HCT116 (cell line): ENCODE data around the gene CD82. TPM values are rescaled to one million over a fixed set of nuclear protein-coding genes. Genes with fewer than 3 reads are reported as not detected.

Experiments
- ATAC-seq: fragments of 200-7000 bp; cut with Tn5 transposase; 2 replicates; pipeline ENCODE4 v1.9.1; 2020; ENCODE audit warnings: mild to moderate bottlenecking, moderate library complexity
- BruUV-seq: library from RNA; stranded (reverse); fragments of 400-500 nt; replicated peaks from 2 replicates; lab custom pipeline; 2021; lab: Mats Ljungman, UMichigan
- CTCF ChIA-PET: fragments of 300-600 bp; sonication (Branson Sonifier 250); formaldehyde crosslinking; loops from one replicate; lab custom pipeline; 2021; ENCODE audit warnings: antibody characterized with exemption; lab: Charles Lee
- POLR2A ChIA-PET: fragments of 300-600, 350-600 bp; sonication (Branson Sonifier 250); formaldehyde crosslinking; loops from one replicate; lab custom pipeline; 2021; ENCODE audit warnings: antibody characterized with exemption; lab: Charles Lee
- RAD21 ChIA-PET, 2 experiments: fragments of 300-600 bp; sonication (Branson Sonifier 250); formaldehyde crosslinking; loops; one replicate each; lab custom pipeline; 2023; ENCODE audit warnings: low total read pairs in 2 of 2; ENCODE audit not compliant: uncharacterized antibody in 2 of 2, unreplicated experiment in 2 of 2, low non-redundant PET in 1 of 2; lab: Charles Lee
- DNase-seq: peaks from one replicate; pipeline ENCODE4 v3.0.0-alpha.2; 2010; ENCODE audit warnings: low read depth, low spot score
- H2AFZ ChIP-seq: fragments of 200-600 bp; shearing (Covaris generic), sonication (generic); 2 replicates; pipeline ENCODE4 v1.6.1; 2017; ENCODE audit warnings: low read depth, mixed run types, mixed read lengths, antibody characterized with exemption, low read length; ENCODE audit not compliant: poor library complexity, severe bottlenecking
- H3K27ac ChIP-seq: 2 replicates; pipeline ENCODE4 v1.5.1; 2012; ENCODE audit warnings: low read depth, low read length
- H3K27me3 ChIP-seq: fragments of 200-600 bp; sonication (generic); 2 replicates; pipeline ENCODE4 v1.6.1; 2016; ENCODE audit warnings: mixed run types, low read length, mixed read lengths; ENCODE audit not compliant: insufficient read depth
- H3K36me3 ChIP-seq, 2 experiments: fragments of 200-500 bp in 1 of 2; fragments of 200-600 bp in 1 of 2; sonication (Bioruptor generic) in 1 of 2; sonication (generic) in 1 of 2; 2 replicates each; pipeline versions ENCODE4 v1.5.1 to v1.6.1; 2014 to 2016; ENCODE audit warnings: low read length in 2 of 2, inconsistent platforms in 1 of 2, mixed read lengths in 1 of 2, mixed run types in 1 of 2; ENCODE audit not compliant: insufficient read depth in 2 of 2, control insufficient read depth in 1 of 2
- H3K4me1 ChIP-seq, 2 experiments: fragments of 200-600 bp in 1 of 2; sonication (generic) in 1 of 2; 2 replicates each; pipeline versions ENCODE4 v1.5.1 to v1.6.1; 2012 to 2017; ENCODE audit warnings: low read length in 2 of 2, inconsistent platforms in 1 of 2, mild to moderate bottlenecking in 1 of 2, mixed read lengths in 1 of 2, mixed run types in 1 of 2, moderate library complexity in 1 of 2; ENCODE audit not compliant: insufficient read depth in 2 of 2, control insufficient read depth in 1 of 2
- H3K4me2 ChIP-seq: fragments of 200-600 bp; sonication (generic); 2 replicates; pipeline ENCODE4 v1.6.1; 2017; ENCODE audit warnings: mixed run types, low read length, mixed read lengths
- H3K4me3 ChIP-seq, 2 experiments: fragments of 200-600 bp in 1 of 2; sonication (generic) in 1 of 2; replicated peaks in 1 of 2; 2 replicates each; pipeline ENCODE4 v1.5.1; 2011 to 2016; ENCODE audit warnings: low read length in 2 of 2, control low read depth in 1 of 2, low read depth in 1 of 2, mild to moderate bottlenecking in 1 of 2, mixed read lengths in 1 of 2, mixed run types in 1 of 2
- H3K79me2 ChIP-seq: fragments of 200-600 bp; sonication (generic); 2 replicates; pipeline ENCODE4 v1.6.1; 2017; ENCODE audit warnings: mild to moderate bottlenecking, mixed run types, low read length, moderate library complexity, mixed read lengths; ENCODE audit not compliant: insufficient read depth
- H3K9ac ChIP-seq: fragments of 200-600 bp; sonication (generic); 2 replicates; pipeline ENCODE4 v1.6.1; 2016; ENCODE audit warnings: low read length, mixed read lengths
- H3K9me2 ChIP-seq: fragments of 200-600 bp; sonication (generic), shearing (Covaris generic); 2 replicates; pipeline ENCODE4 v1.6.1; 2017; ENCODE audit warnings: mixed run types, mild to moderate bottlenecking, moderate library complexity; ENCODE audit not compliant: insufficient read depth
- H3K9me3 ChIP-seq, 2 experiments: fragments of 200-500 bp in 1 of 2; fragments of 200-600 bp in 1 of 2; sonication (Bioruptor generic) in 1 of 2; sonication (generic) in 1 of 2; 2 replicates each; pipeline ENCODE4 v1.6.1; 2014 to 2017; ENCODE audit warnings: low read length in 2 of 2, mixed read lengths in 2 of 2, inconsistent platforms in 1 of 2, low read depth in 1 of 2, mild to moderate bottlenecking in 1 of 2, mixed run types in 1 of 2, moderate library complexity in 1 of 2; ENCODE audit not compliant: control insufficient read depth in 1 of 2, insufficient read depth in 1 of 2
- H4K20me1 ChIP-seq: fragments of 200-600 bp; sonication (generic), shearing (Covaris generic); 2 replicates; pipeline ENCODE4 v1.6.1; 2017; ENCODE audit warnings: mixed run types, mild to moderate bottlenecking, moderate library complexity; ENCODE audit not compliant: insufficient read depth
- CBX3 ChIP-seq: IDR thresholded peaks from 2 replicates; pipeline ENCODE4 v1.6.1; 2012; ENCODE audit warnings: low read depth
- CEBPB ChIP-seq: IDR thresholded peaks from 2 replicates; pipeline ENCODE4 v1.6.1; 2012; ENCODE audit warnings: low read depth
- CTCF ChIP-seq, 3 experiments: fragments of 200-600 bp in 1 of 3; sonication (generic) in 1 of 3; IDR thresholded peaks in 2 of 3; conservative IDR thresholded peaks in 1 of 3; 2 replicates each; pipeline ENCODE4 v1.5.1; 2012 to 2017; ENCODE audit warnings: low read depth in 2 of 3, low read length in 2 of 3, antibody characterized with exemption in 1 of 3, borderline replicate concordance in 1 of 3, control low read depth in 1 of 3, mild to moderate bottlenecking in 1 of 3, mixed read lengths in 1 of 3, mixed run types in 1 of 3, moderate library complexity in 1 of 3; ENCODE audit not compliant: insufficient read depth in 1 of 3
- EGR1 ChIP-seq: IDR thresholded peaks from 2 replicates; pipeline ENCODE4 v1.6.1; 2012; ENCODE audit warnings: low read depth
- EZH2phosphoT487 ChIP-seq: fragments of 200-600 bp; IDR thresholded peaks from 2 replicates; pipeline ENCODE4 v1.6.1; 2018; ENCODE audit warnings: antibody characterized with exemption, borderline replicate concordance
- FOSL1 ChIP-seq: IDR thresholded peaks from 2 replicates; pipeline ENCODE4 v1.6.1; 2012; ENCODE audit warnings: low read depth
- JUND ChIP-seq: IDR thresholded peaks from 2 replicates; pipeline ENCODE4 v1.6.1; 2012
- POLR2A ChIP-seq: IDR thresholded peaks from 2 replicates; pipeline ENCODE4 v1.7.0; 2011; ENCODE audit warnings: borderline replicate concordance; ENCODE audit not compliant: insufficient read depth, insufficient read length; ENCODE audit errors: extremely low read depth
- POLR2AphosphoS5 ChIP-seq: IDR thresholded peaks from 2 replicates; pipeline ENCODE4 v1.6.1; 2011; ENCODE audit warnings: mild to moderate bottlenecking, low read depth, low read length, moderate library complexity
- RAD21 ChIP-seq: IDR thresholded peaks from 2 replicates; pipeline ENCODE4 v1.6.1; 2012; ENCODE audit warnings: low read depth, mild to moderate bottlenecking
- REST ChIP-seq: IDR thresholded peaks from 2 replicates; pipeline ENCODE4 v1.6.1; 2012; ENCODE audit warnings: low read depth
- SIN3A ChIP-seq: IDR thresholded peaks from 2 replicates; pipeline ENCODE4 v1.6.1; 2012; ENCODE audit warnings: low read depth
- SP1 ChIP-seq: IDR thresholded peaks from 2 replicates; pipeline ENCODE4 v1.6.1; 2012; ENCODE audit warnings: low read depth
- SRF ChIP-seq: IDR thresholded peaks from 2 replicates; pipeline ENCODE4 v1.6.1; 2012; ENCODE audit warnings: low read depth
- TCF7L2 ChIP-seq: IDR thresholded peaks from 2 replicates; pipeline ENCODE4 v1.7.0; 2011; ENCODE audit warnings: borderline replicate concordance, inconsistent platforms; ENCODE audit not compliant: insufficient read depth, insufficient read length; ENCODE audit errors: extremely low read depth
- YY1 ChIP-seq: IDR thresholded peaks from 2 replicates; pipeline ENCODE4 v1.6.1; 2011; ENCODE audit warnings: low read length, low read depth, moderate library complexity, mild to moderate bottlenecking; ENCODE audit not compliant: insufficient replicate concordance; ENCODE audit errors: extremely low read depth
- ZBTB33 ChIP-seq: IDR thresholded peaks from 2 replicates; pipeline ENCODE4 v1.6.1; 2011; ENCODE audit warnings: mild to moderate bottlenecking, low read length, moderate library complexity; ENCODE audit not compliant: insufficient replicate concordance; ENCODE audit errors: extremely low read depth
- ZFX ChIP-seq: fragments of 450-650 bp; IDR thresholded peaks from 2 replicates; pipeline ENCODE4 v1.6.1; 2017
- ZNF274 ChIP-seq: fragments of 200-500 bp; sonication (Bioruptor generic); IDR thresholded peaks from 2 replicates; pipeline ENCODE4 v1.6.1; 2014; ENCODE audit warnings: mild to moderate bottlenecking, low read depth, low read length, inconsistent platforms
- intact Hi-C: fragments of 100-400 bp; cut with micrococcal nuclease; formaldehyde crosslinking; loops from 2 replicates; pipeline ENCODE4 v1.10.0; 2022
- total RNA-seq: library from RNA; stranded (reverse); gene quantifications from one replicate; pipeline ENCODE4 v1.2.1, GENCODE V29; 2021; ENCODE audit not compliant: unreplicated experiment

CD82 gene
- total RNA-seq, 1 experiment from 2014 or later = 16.7 TPM

GRCh38 chr11:44622721-44623258 lies 57.3 kb downstream of the CD82 start:
- TF ChIP-seq EGR1 (no peak), CTCF (IDR thresholded peaks at IDR 0.05 in 2 of 3, conservative IDR thresholded peaks at IDR 0.05 in 1 of 3; ENCODE audit: borderline replicate concordance in 1 of 3, insufficient read depth in 1 of 3, low read depth in 2 of 3, low read length in 2 of 3) (no peak), POLR2AphosphoS5 (no peak), RAD21 (no peak), EZH2phosphoT487 (no peak), CEBPB (no peak), SIN3A (no peak), TCF7L2 (no peak), FOSL1 (no peak), POLR2A (no peak), ZNF274 (no peak), CBX3 (no peak), REST (no peak), SRF (no peak), ZFX (no peak), JUND (no peak), YY1 (no peak), SP1 (no peak), ZBTB33 (no peak)

More at GRCh38 chr11:44622721-44623258, 57.3 kb downstream of the CD82 start:
- no peak overlapping the region for H3K9ac ChIP-seq
- H3K9me3 ChIP-seq = no peaks in the 10 kb centered on the region
- peaks cover 0 to 11% of the 10 kb centered on the region in 2 experiments; a peak in 2 of 4 replicates for H3K4me1 ChIP-seq
- H3K27ac ChIP-seq = no peak overlapping the region
- H3K4me2 ChIP-seq = no peak overlapping the region
- intact Hi-C loops = loop anchor here (5.0 kb wide), 1 partner anchor 155 kb away; no protein-coding TSS in a partner anchor
- no peaks in the 10 kb centered on the region for H4K20me1 ChIP-seq
- POLR2A ChIA-PET = interaction anchor here (1.5 kb wide), 1 partner anchor 288 kb away, joined by 4 read pairs; no protein-coding TSS in a partner anchor
- no peak for DNase-seq
- no peak overlapping the region for H3K4me3 ChIP-seq
- H3K9me2 ChIP-seq = no peaks in the 10 kb centered on the region
- no peaks in the 10 kb centered on the region for H3K36me3 ChIP-seq
- CTCF ChIA-PET = interaction anchor here (1.0 to 3.8 kb wide), 8 partner anchors 10 to 485 kb away, joined by 3 to 39 read pairs (median 6); no protein-coding TSS in a partner anchor
- H3K79me2 ChIP-seq = no peaks in the 10 kb centered on the region
- no TSS peak for BruUV-seq
- RAD21 ChIA-PET = no interaction called here
- H3K27me3 ChIP-seq = no peaks in the 10 kb centered on the region
- no peak overlapping the region for H2AFZ ChIP-seq
- no peak for ATAC-seq
